Activated T-cell treated with anti-CD3 and anti-CD28 coated beads, Interleukin-2, amount 50 U/mL, for 24 hours (primary cell): Measurements from ENCODE around the gene RASL10A.
"Not testable (repeated sequence)": the region's sequence is repeated elsewhere in the genome, so short reads cannot be mapped to it uniquely, and the experiment has no call there.

Source experiments
- DNase-seq: peaks from one replicate; pipeline ENCODE4 v3.0.0-alpha.2; 2020
- H3K27ac Mint-ChIP-seq: 2 replicates; pipeline ENCODE4 v1.8.0; 2020; ENCODE audit warnings: mild to moderate bottlenecking, mixed read lengths
- H3K27me3 Mint-ChIP-seq: 2 replicates; pipeline ENCODE4 v1.8.0; 2020; ENCODE audit warnings: mixed read lengths
- H3K36me3 Mint-ChIP-seq: 2 replicates; pipeline ENCODE4 v1.8.0; 2020; ENCODE audit warnings: low read depth, mixed read lengths
- H3K4me1 Mint-ChIP-seq: 2 replicates; pipeline ENCODE4 v1.8.0; 2020; ENCODE audit warnings: low read depth, mixed read lengths
- H3K4me3 Mint-ChIP-seq: 2 replicates; pipeline ENCODE4 v1.8.0; 2020; ENCODE audit warnings: mild to moderate bottlenecking, moderate library complexity, mixed read lengths
- H3K9me3 Mint-ChIP-seq: 2 replicates; pipeline ENCODE4 v1.8.0; 2020; ENCODE audit warnings: mixed read lengths

RASL10A gene

GRCh38 chr22:29315286-29316140, at the start of gene RASL10A:
TSS of gene RASL10A (minus strand) at chr22:29315697. CDS start at chr22:29315246, 451 bp downstream.
- Mint-ChIP-seq H3K27ac (no peak within 1 kb of the TSS), H3K27me3 (peaks cover 47% of the 10 kb centered on the region)
- no peak for DNase-seq

GRCh38 chr22:29359469-29359868, 44.0 kb upstream of the RASL10A start:
- DNase-seq, result no peak
- Mint-ChIP-seq H3K4me3 (no peak overlapping the region), H3K9me3 (no peaks in the 10 kb centered on the region), H3K36me3 (peaks cover 88% of the 10 kb centered on the region), H3K4me1 (no peaks in the 10 kb centered on the region), H3K27ac (no peak overlapping the region), H3K27me3 (no peaks in the 10 kb centered on the region)

More at GRCh38 chr22:29315286-29316140, at the start of gene RASL10A:
- Mint-ChIP-seq H3K9me3 (no peaks in the 10 kb centered on the region), H3K36me3 (no peaks in the 10 kb centered on the region), H3K4me3 (peak within 1 kb of the TSS; percentile 10), H3K4me1 (peaks cover 25% of the 10 kb centered on the region)

GRCh38 chr22:29357193-29357890, 41.8 kb upstream of the RASL10A start:
- H3K9me3 Mint-ChIP-seq, DNase-seq, H3K4me1 Mint-ChIP-seq, H3K27ac Mint-ChIP-seq, H3K27me3 Mint-ChIP-seq, H3K4me3 Mint-ChIP-seq: not testable (repeated sequence)
- peaks cover 93% of the 10 kb centered on the region for H3K36me3 Mint-ChIP-seq

GRCh38 chr22:29353860-29354259, 38.4 kb upstream of the RASL10A start:
- H3K27me3 Mint-ChIP-seq, result no peaks in the 10 kb centered on the region
- H3K4me3 Mint-ChIP-seq, result no peak overlapping the region
- no peak overlapping the region for H3K27ac Mint-ChIP-seq
- no peaks in the 10 kb centered on the region for H3K4me1 Mint-ChIP-seq
- H3K9me3 Mint-ChIP-seq, result no peaks in the 10 kb centered on the region
- no peak for DNase-seq
- peaks cover 93% of the 10 kb centered on the region for H3K36me3 Mint-ChIP-seq

GRCh38 chr22:29353286-29353685, 37.8 kb upstream of the RASL10A start:
- H3K4me3 Mint-ChIP-seq, result no peak overlapping the region
- no peaks in the 10 kb centered on the region for H3K27me3 Mint-ChIP-seq
- no peak for DNase-seq
- H3K27ac Mint-ChIP-seq, result no peak overlapping the region
- H3K36me3 Mint-ChIP-seq, result peaks cover 93% of the 10 kb centered on the region
- H3K9me3 Mint-ChIP-seq, result no peaks in the 10 kb centered on the region
- no peaks in the 10 kb centered on the region for H3K4me1 Mint-ChIP-seq

- Mint-ChIP-seq H3K9me3 (no peaks in the 10 kb centered on the region), H3K27me3 (no peaks in the 10 kb centered on the region), H3K27ac (no peak overlapping the region), H3K4me1 (no peaks in the 10 kb centered on the region), H3K36me3 (peaks cover 93% of the 10 kb centered on the region), H3K4me3 (no peak overlapping the region)
- no peak for DNase-seq
Measured at GRCh38 chr22:29352778-29353177, 37.3 kb upstream of the RASL10A start.

GRCh38 chr22:29351891-29352290, 36.4 kb upstream of the RASL10A start:
- Mint-ChIP-seq H3K4me1 (no peaks in the 10 kb centered on the region), H3K9me3 (no peaks in the 10 kb centered on the region), H3K36me3 (peaks cover 98% of the 10 kb centered on the region), H3K27me3 (no peaks in the 10 kb centered on the region), H3K27ac (no peak overlapping the region), H3K4me3 (no peak overlapping the region)
- DNase-seq, result no peak

- Mint-ChIP-seq H3K27me3 (no peaks in the 10 kb centered on the region), H3K4me1 (no peaks in the 10 kb centered on the region), H3K36me3 (peaks cover 98% of the 10 kb centered on the region), H3K9me3 (no peaks in the 10 kb centered on the region), H3K27ac (no peak overlapping the region), H3K4me3 (no peak overlapping the region)
- no peak for DNase-seq
Measured at GRCh38 chr22:29351042-29351441, 35.5 kb upstream of the RASL10A start.

GRCh38 chr22:29348956-29349355, 33.5 kb upstream of the RASL10A start:
- H3K4me3 Mint-ChIP-seq, result no peak overlapping the region
- no peaks in the 10 kb centered on the region for H3K9me3 Mint-ChIP-seq
- DNase-seq, result no peak
- H3K27me3 Mint-ChIP-seq, result no peaks in the 10 kb centered on the region
- H3K36me3 Mint-ChIP-seq, result peaks cover 97% of the 10 kb centered on the region
- H3K27ac Mint-ChIP-seq, result peak overlapping the region; percentile 18
- peaks cover 3% of the 10 kb centered on the region for H3K4me1 Mint-ChIP-seq

- Mint-ChIP-seq H3K4me3 (no peak overlapping the region), H3K27ac (no peak overlapping the region), H3K27me3 (no peaks in the 10 kb centered on the region), H3K36me3 (peaks cover 97% of the 10 kb centered on the region), H3K9me3 (no peaks in the 10 kb centered on the region), H3K4me1 (peaks cover 4% of the 10 kb centered on the region)
- DNase-seq, result no peak
Measured at GRCh38 chr22:29348041-29348440, 32.5 kb upstream of the RASL10A start.

GRCh38 chr22:29346659-29347058, 31.2 kb upstream of the RASL10A start:
- H3K4me3 Mint-ChIP-seq, result no peak overlapping the region
- DNase-seq, result no peak
- H3K36me3 Mint-ChIP-seq, result peaks cover 97% of the 10 kb centered on the region
- H3K27me3 Mint-ChIP-seq, result no peaks in the 10 kb centered on the region
- no peaks in the 10 kb centered on the region for H3K9me3 Mint-ChIP-seq
- H3K4me1 Mint-ChIP-seq, result peaks cover 4% of the 10 kb centered on the region
- H3K27ac Mint-ChIP-seq, result no peak overlapping the region

GRCh38 chr22:29345932-29346331, 30.4 kb upstream of the RASL10A start:
- DNase-seq, result no peak

GRCh38 chr22:29344889-29345288, 29.4 kb upstream of the RASL10A start:
- H3K27me3 Mint-ChIP-seq, DNase-seq, H3K4me1 Mint-ChIP-seq, H3K9me3 Mint-ChIP-seq, H3K27ac Mint-ChIP-seq, H3K4me3 Mint-ChIP-seq: not testable (repeated sequence)
- H3K36me3 Mint-ChIP-seq, result peaks cover 97% of the 10 kb centered on the region

More at GRCh38 chr22:29345932-29346331, 30.4 kb upstream of the RASL10A start:
- Mint-ChIP-seq H3K27me3 (no peaks in the 10 kb centered on the region), H3K36me3 (peaks cover 97% of the 10 kb centered on the region), H3K9me3 (no peaks in the 10 kb centered on the region), H3K27ac (no peak overlapping the region), H3K4me3 (no peak overlapping the region), H3K4me1 (peaks cover 4% of the 10 kb centered on the region)

GRCh38 chr22:29344137-29344536, 28.6 kb upstream of the RASL10A start:
- H3K9me3 Mint-ChIP-seq, result no peaks in the 10 kb centered on the region
- peak overlapping the region; percentile 33 for H3K27ac Mint-ChIP-seq
- H3K36me3 Mint-ChIP-seq, result peaks cover 99% of the 10 kb centered on the region
- no peak for DNase-seq
- no peaks in the 10 kb centered on the region for H3K27me3 Mint-ChIP-seq
- peaks cover 4% of the 10 kb centered on the region for H3K4me1 Mint-ChIP-seq
- H3K4me3 Mint-ChIP-seq, result no peak overlapping the region

GRCh38 chr22:29343313-29343805, 27.9 kb upstream of the RASL10A start:
- H3K4me1 Mint-ChIP-seq, result peaks cover 4% of the 10 kb centered on the region
- H3K27ac Mint-ChIP-seq, result peak overlapping the region; percentile 17
- no peaks in the 10 kb centered on the region for H3K9me3 Mint-ChIP-seq
- H3K4me3 Mint-ChIP-seq, result no peak overlapping the region
- H3K36me3 Mint-ChIP-seq, result peaks cover 99% of the 10 kb centered on the region
- DNase-seq, result no peak
- H3K27me3 Mint-ChIP-seq, result no peaks in the 10 kb centered on the region
